HPDE6-E6E7 (cell line): ENCODE measurements around the gene TAGLN.

ENCODE experiments used
- DNase-seq: peaks from one replicate; pipeline ENCODE4 v3.0.0; 2011; ENCODE audit warnings: missing footprints; ENCODE audit errors: extremely low spot score

The TAGLN gene

DNA sequence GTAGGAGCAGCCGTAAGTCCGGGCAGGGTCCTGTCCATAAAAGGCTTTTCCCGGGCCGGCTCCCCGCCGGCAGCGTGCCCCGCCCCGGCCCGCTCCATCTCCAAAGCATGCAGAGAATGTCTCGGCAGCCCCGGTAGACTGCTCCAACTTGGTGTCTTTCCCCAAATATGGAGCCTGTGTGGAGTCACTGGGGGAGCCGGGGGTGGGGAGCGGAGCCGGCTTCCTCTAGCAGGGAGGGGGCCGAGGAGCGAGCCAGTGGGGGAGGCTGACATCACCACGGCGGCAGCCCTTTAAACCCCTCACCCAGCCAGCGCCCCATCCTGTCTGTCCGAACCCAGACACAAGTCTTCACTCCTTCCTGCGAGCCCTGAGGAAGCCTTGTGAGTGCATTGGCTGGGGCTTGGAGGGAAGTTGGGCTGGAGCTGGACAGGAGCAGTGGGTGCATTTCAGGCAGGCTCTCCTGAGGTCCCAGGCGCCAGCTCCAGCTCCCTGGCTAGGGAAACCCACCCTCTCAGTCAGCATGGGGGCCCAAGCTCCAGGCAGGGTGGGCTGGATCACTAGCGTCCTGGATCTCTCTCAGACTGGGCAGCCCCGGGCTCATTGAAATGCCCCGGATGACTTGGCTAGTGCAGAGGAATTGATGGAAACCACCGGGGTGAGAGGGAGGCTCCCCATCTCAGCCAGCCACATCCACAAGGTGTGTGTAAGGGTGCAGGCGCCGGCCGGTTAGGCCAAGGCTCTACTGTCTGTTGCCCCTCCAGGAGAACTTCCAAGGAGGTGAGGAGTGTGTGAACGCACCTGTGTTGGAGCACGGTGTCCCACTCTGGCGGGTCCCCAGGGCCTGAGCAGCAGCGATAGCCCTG lies at the start of gene TAGLN:
Gene TAGLN (plus strand): TSS at position 318 of the 863 bp plus-strand sequence. CDS start 3,644 bp downstream, outside the sequence.
- peak; percentile 50 for DNase-seq

DNA sequence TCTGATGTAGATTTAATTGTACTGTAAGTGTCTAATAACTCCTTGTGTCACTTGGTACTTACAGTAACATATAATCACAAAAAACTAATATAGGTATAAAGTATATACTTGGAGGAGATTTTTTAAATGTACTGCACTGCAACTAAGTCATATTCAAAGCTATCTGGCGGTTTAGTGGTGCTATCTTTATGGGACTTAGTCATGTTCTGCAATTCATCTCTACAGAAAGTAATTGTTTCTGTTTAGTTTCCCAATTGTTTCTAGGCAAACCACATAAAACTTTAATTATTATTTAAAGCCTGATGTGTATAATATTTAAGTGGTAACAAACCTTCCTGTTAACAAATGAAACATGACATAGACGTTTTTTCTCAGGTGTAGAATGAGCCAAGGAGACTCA lies 47.1 kb upstream of the TAGLN start:
- no peak for DNase-seq

- no peak for DNase-seq
These were observed 44.7 kb upstream of the TAGLN start for GRCh38 chr11:117154468-117154867.

DNA sequence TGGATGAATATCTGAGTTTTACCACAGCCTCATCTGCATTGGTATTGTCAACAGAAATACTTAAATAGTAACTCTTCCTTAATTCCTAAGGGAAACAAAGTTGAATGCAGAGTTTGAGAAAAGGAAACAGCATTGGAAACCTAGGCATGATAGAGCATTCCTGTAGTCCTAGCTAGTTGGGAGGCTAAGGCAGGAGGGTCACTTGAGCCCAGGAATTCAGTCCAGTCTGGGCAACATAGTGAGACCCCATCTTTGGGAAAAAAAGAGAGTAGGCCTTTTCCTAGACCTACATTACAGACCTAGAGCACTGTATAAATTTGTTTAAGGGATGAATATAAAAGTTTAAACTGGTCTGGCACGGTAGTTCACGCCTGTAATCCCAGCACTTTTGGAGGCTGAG lies 41.7 kb upstream of the TAGLN start:
- DNase-seq, result no peak

DNA sequence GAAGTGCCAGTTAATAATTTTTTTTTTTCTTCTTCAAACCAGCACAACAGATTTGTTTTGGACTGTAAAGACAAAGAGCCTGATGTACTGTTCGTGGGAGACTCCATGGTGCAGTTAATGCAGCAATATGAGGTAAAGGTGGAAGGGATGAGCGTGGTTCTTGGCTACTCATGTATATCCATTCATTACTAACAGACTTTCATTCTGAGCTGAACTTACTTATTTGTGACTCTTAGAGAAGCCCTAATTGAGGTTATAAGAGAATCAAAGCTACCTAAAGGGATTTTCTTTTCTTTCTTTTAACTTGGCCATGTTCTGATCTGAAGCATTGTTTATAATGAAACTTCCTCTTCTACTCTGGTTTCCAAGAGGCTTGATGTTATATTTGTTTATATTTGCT lies 39.3 kb upstream of the TAGLN start:
- no peak for DNase-seq

GRCh38 chr11:117160826-117161225 lies 38.3 kb upstream of the TAGLN start:
- DNase-seq, result no peak

GRCh38 chr11:117166491-117166890 lies 32.7 kb upstream of the TAGLN start:
- DNase-seq, result no peak

- DNase-seq, result no peak
These were observed 29.4 kb upstream of the TAGLN start for GRCh38 chr11:117169736-117170135.

DNA sequence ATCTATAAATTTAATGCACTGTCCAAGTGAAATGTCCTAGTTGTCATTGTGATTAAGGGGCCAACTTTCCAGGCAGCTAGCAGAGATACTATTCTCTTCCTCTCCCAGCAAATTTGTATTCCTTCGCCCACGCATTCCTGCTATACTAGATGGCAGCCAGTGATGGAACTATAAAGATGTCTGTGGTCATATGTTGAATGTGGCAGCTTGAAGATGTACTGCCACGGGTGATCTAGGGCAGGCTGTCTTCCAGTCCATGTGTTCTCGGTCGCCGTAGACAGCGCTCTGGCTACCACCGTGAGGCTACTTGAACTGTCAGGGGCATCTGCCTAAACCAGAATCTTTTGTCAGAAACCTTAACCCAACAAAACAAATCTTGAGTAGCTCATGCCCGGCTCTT lies 29.0 kb upstream of the TAGLN start:
- no peak for DNase-seq

DNA sequence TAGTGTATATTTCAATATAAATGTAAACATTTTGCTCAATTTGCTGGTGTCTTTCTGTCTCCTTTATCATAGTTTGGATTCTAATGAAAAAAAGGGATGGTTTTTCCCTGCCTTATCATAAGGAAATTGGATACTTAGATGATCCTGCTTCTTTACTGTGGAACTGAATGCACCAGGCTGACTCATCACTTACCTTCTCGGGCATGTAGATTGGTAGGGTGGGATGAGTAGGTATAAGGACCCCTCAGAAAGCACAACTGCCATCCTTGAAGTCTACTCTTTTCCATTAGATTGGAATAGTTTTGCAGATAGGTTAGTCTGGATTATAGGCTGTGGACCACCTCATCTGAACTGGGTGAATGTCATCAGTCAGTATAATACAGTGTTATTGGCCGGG lies 28.2 kb upstream of the TAGLN start:
- no peak for DNase-seq

DNA sequence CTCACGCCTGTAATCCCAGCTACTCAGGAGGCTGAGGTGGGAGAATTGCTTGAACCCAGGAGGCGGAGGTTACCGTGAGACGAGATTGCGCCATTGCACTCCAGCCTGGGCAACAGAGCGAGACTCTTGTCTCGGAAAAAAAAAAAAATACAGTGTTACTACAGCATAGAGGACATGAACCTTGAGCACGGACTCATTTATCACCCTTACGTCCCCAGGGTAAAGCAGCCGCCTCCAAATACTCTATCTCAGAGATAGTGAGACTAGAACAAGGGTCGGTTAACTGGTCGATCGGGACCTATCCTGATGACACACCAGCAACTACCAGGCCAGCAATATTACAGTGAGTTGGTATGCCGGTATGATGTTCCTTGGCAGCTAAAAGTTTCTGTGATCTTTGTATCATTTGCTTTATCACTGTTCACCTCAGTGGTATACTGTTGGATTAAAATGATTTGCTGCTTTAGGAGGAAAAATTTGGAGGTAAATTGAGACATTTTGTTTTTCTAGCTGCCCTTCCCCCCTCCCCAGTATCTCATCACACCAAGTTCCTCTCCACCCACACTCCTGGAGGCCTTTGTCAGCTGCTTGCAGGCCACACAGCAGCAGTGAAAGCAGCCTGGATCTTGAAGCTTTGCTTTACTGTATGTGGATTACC lies 27.6 kb upstream of the TAGLN start:
- DNase-seq, result no peak

DNA sequence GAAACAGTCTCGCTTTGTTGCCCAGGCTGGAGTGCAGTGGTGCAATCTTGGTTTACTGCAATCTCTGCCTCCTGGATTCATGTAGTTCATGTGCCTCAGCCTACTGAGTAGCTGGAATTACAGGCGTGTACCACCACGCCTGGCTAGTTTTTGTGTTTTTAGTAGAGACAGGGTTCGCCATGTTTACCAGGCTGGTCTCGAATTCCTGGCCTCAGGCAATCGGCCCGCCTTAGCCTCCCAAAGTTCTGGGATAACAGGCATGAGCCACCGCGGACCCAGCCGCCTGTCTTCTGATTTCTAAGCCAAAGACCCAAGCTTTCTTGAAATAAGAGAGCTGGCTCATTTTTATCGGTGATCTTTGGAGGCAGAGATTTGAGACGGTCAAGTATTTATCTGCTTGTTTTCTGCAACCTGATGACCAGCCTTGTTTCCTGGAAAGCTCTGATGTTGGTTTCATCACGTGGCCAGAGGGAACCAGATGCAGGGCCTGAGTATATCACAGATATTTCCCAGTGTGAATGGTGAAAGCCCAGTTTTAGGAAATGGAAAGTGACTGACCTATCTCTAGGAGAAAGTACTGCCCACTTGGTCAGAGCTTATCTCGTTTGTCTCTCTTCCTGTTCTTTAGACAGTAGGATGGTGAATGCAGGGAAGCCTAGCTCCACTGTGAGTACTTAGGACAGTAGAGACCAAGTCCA lies 26.3 kb upstream of the TAGLN start:
- no peak for DNase-seq

DNA sequence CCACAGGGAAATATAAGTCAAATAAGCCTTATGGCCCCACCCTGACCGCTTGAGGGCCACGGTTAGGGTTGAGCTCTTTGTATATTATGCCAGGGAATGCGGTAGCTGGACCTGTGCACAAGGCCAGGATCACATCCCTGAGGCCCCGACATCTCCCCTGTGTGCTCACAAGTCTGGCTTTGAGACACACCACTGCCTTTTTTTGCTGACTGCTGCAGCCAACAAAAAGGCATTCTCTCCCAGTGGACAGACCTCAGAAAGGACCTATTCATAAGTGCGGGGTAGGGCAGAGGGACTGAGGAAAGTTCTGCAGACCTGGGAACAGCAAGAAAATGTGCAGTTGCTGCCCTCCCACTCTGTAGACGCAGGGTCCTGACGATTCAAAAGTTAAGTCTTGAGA lies 24.1 kb upstream of the TAGLN start:
- DNase-seq, result no peak

GRCh38 chr11:117175781-117176180 lies 23.4 kb upstream of the TAGLN start:
- no peak for DNase-seq

DNA sequence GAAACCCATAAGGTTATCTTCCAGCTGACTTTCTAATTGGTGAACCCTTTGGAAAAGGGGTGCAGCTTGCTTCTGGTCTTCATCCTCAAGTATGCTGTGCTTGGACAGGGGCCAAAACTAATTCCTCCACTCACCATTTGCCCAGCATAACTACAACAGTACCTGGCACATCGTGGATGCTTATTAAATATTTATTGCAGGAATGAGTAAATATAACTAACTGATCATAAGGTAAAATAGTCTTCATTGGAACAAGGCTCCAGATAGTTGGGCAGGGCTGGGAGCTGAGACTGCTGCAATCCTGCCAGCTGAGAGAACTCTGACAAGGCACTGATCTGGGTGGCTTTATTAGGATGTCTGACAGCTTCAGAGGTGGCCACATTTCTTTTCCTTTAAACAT lies 23.0 kb upstream of the TAGLN start:
- DNase-seq, result no peak

DNA sequence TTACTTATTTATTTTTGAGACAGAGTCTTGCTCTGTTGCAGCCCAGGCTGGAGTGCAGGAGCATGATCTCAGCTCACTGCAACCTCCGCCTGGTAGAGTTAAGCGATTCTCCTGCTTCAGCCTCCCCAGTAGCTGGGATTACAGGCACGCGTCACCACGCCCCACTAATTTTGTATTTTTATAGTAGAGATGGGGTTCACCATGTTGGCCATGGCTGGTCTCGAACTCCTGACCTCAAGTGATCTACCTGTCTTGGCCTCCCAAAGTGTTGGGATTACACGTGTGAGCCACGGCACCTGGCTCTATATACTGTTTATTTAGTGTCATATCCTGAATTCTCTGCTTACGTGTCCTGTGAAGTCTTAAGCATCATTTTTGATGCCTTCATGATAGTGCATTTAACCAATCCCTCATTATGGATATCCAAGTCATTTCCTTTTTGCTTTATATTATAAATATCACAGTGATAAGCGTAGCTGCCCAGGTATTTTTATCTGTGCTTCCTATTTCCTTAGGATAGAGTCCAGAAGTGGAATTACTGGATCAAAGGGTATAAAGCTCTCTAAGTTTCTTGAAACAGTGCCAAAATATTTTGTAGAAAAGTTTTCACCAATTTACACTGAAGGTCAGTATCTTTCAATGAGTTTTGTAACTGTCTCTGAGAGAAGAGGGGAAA lies 21.5 kb upstream of the TAGLN start:
- DNase-seq, result no peak

DNA sequence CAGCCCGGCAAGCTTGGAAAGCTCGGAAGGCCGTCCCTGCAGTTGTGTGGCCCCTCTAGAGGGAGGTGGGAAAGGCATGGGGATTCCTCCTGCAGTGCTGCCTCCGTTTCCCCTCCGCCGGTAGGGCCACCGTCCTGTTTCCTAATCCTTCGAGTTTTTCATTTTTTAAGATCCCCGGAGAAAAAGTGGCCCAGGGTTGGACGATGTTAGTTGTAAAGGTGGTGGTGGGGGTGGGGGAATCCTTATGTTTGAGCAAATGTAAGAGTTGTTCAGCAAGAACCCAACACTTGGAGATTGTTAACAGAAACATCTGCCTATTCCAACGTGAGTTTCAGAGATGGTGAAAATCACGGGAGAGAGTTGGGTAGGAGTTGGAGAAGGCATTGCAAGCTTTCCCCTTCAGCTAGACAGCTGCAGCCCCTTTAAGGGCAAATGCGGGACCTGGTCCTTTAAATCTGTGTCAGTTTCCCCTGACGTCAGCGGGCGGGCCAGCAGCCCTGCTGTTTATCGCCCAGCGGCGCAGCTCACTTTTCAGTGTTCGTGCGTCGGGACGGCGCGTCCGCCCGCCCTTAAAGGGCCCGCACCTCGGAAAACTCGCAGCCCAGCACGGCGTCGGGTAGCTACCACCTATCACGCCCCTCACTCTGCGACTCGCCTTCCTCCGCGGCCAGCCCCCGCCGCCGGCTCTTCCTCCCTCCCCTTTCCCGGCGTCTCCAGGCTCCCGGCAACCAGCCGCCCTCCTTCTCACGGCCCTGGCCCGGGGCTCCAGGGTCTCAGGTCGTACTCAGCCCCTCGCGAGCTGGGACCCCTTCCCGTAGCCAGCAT lies 20.7 kb upstream of the TAGLN start, which contains the start of gene SIDT2:
Gene SIDT2 (plus strand): TSS at position 534 of the 825 bp plus-strand sequence. CDS start 521 bp downstream, outside the sequence.
- DNase-seq, result peak; percentile 79

- no peak for DNase-seq
These were observed 19.8 kb upstream of the TAGLN start for GRCh38 chr11:117179048-117179999.

- no peak for DNase-seq
These were observed 19.1 kb upstream of the TAGLN start for GRCh38 chr11:117180020-117180419.
